Panc1 (cell line): ENCODE data around the gene FOXG1. TPM values are rescaled to one million over a fixed set of nuclear protein-coding genes. Genes with fewer than 3 reads are reported as not detected.

Experiments used
- ATAC-seq: fragments of 200-7000 bp; cut with Tn5 transposase; 2 replicates; pipeline ENCODE4 v1.9.1; 2020; ENCODE audit warnings: mild to moderate bottlenecking, moderate library complexity
- BruUV-seq: library from RNA; stranded (reverse); fragments of 400-500 nt; replicated peaks from 2 replicates; lab custom pipeline; 2021; lab: Mats Ljungman, UMichigan
- CTCF ChIA-PET: fragments of 300-600 bp; sonication (Branson Sonifier 250); formaldehyde crosslinking; loops from one replicate; lab custom pipeline; 2022; ENCODE audit warnings: antibody characterized with exemption; lab: Charles Lee
- POLR2A ChIA-PET: fragments of 300-600 bp; sonication (Branson Sonifier 250); formaldehyde crosslinking; loops from one replicate; lab custom pipeline; 2022; ENCODE audit warnings: antibody characterized with exemption; lab: Charles Lee
- DNase-seq: peaks from one replicate; pipeline ENCODE4 v3.0.0-alpha.2; 2010; ENCODE audit warnings: low read depth, low spot score
- H3K27ac ChIP-seq: 2 replicates; pipeline ENCODE4 v1.5.1; 2011; ENCODE audit warnings: mild to moderate bottlenecking, low read length, inconsistent platforms
- H3K27me3 ChIP-seq: fragments of 200-500 bp; sonication (Bioruptor generic); 2 replicates; pipeline ENCODE4 v1.6.0; 2014; ENCODE audit warnings: low read length, inconsistent platforms; ENCODE audit not compliant: control insufficient read depth, insufficient read depth
- H3K36me3 ChIP-seq: fragments of 200-500 bp; sonication (Bioruptor generic); 2 replicates; pipeline ENCODE4 v1.5.1; 2014; ENCODE audit warnings: inconsistent platforms, mild to moderate bottlenecking, low read length, moderate library complexity; ENCODE audit not compliant: control insufficient read depth, insufficient read depth
- H3K4me1 ChIP-seq: 2 replicates; pipeline ENCODE4 v1.5.1; 2011; ENCODE audit warnings: inconsistent platforms, mild to moderate bottlenecking, low read length, moderate library complexity; ENCODE audit not compliant: control insufficient read depth, insufficient read depth
- H3K4me3 ChIP-seq, 2 experiments: 2 replicates each; pipeline ENCODE4 v1.5.1; 2011 to 2012; ENCODE audit warnings: low read depth in 2 of 2, low read length in 2 of 2, mild to moderate bottlenecking in 2 of 2, inconsistent platforms in 1 of 2, moderate library complexity in 1 of 2
- H3K9me3 ChIP-seq: fragments of 200-500 bp; sonication (Bioruptor generic); 2 replicates; pipeline ENCODE4 v1.5.1; 2014; ENCODE audit warnings: low read depth, mild to moderate bottlenecking, inconsistent platforms, low read length, moderate library complexity; ENCODE audit not compliant: control insufficient read depth, insufficient read depth
- POLR2AphosphoS5 ChIP-seq: IDR thresholded peaks from 2 replicates; pipeline ENCODE4 v1.6.1; 2012; ENCODE audit warnings: mild to moderate bottlenecking, low read depth, low read length, moderate library complexity
- SIN3A ChIP-seq: IDR thresholded peaks from 2 replicates; pipeline ENCODE4 v1.6.1; 2012; ENCODE audit warnings: low read depth, mild to moderate bottlenecking, low read length, moderate library complexity, borderline replicate concordance; ENCODE audit not compliant: insufficient read depth
- TCF7L2 ChIP-seq: IDR thresholded peaks from 2 replicates; pipeline ENCODE4 v1.6.1; 2011; ENCODE audit warnings: mild to moderate bottlenecking, low read depth, low read length, inconsistent platforms
- in situ Hi-C: cut with HindIII; loops from 2 replicates; pipeline ENCODE4 v1.10.0; 2016; ENCODE audit warnings: low sequenced_read_pairs, low pct_unique_long_range_greater_than_20kb
- intact Hi-C: fragments of 100-400 bp; cut with micrococcal nuclease; formaldehyde crosslinking; loops from one replicate; pipeline ENCODE4 v1.10.0; 2022; ENCODE audit not compliant: unreplicated experiment
- total RNA-seq: library from RNA; stranded (reverse); gene quantifications from one replicate; pipeline ENCODE4 v1.2.1, GENCODE V29; 2021; ENCODE audit not compliant: unreplicated experiment
- TF ChIP-seq, protein P1 (sequence below), 2 experiments: IDR thresholded peaks; 2 replicates each; pipeline ENCODE4 v1.6.1; 2011 to 2012; ENCODE audit warnings: low read depth in 2 of 2, control low read depth in 1 of 2, low read length in 1 of 2, mild to moderate bottlenecking in 1 of 2, moderate library complexity in 1 of 2; ENCODE audit not compliant: insufficient read depth in 1 of 2
- TF ChIP-seq, protein P2 (sequence below): fragments of 450-650 bp; IDR thresholded peaks from 2 replicates; pipeline ENCODE4 v1.5.1; 2017; ENCODE audit warnings: mild to moderate bottlenecking

FOXG1 gene
- total RNA-seq, 1 experiment from 2014 or later: not detected

DNA sequence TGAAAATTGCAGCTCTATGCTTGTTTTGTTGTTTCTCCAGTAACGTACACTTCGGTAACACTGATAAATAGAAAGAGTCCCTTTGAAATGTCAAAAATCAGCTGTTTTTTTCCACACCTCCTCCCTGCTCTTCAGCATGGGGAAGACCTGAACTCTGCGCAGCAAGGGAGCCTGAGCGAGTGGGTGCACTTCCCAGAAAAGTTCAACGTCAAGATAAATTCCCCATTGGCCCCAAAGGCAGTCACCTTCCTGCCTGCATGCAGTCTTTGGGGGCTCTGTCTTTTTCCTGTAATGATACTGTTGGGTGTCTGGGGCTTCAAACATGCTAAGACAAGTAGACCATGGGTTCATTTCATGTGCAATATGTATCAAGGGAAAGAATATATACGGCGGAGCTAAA lies 8.8 kb upstream of the FOXG1 start:
- intact Hi-C loops (loop anchor here (5.0 kb wide), 2 partner anchors 465 to 1455 kb away; no protein-coding TSS in a partner anchor), in situ Hi-C loops (loop anchor here (25.0 kb wide), 1 partner anchor 780 kb away; no protein-coding TSS in a partner anchor)
- H3K36me3 ChIP-seq: no peaks in the 10 kb centered on the region
- ATAC-seq (no peak), DNase-seq (no peak)
- no TSS peak for BruUV-seq
- ChIA-PET CTCF (interaction anchor here (0.9 kb wide), 1 partner anchor 463 kb away, joined by 3 read pairs; no protein-coding TSS in a partner anchor), POLR2A (no interaction called here)
- peaks cover 5% of the 10 kb centered on the region for H3K27me3 ChIP-seq
- H3K9me3 ChIP-seq: no peaks in the 10 kb centered on the region
- no peak overlapping the region for H3K4me3 ChIP-seq
- no peak for TF ChIP-seq TCF7L2
- TF ChIP-seq POLR2AphosphoS5: no peak
- TF ChIP-seq, protein P1, sequence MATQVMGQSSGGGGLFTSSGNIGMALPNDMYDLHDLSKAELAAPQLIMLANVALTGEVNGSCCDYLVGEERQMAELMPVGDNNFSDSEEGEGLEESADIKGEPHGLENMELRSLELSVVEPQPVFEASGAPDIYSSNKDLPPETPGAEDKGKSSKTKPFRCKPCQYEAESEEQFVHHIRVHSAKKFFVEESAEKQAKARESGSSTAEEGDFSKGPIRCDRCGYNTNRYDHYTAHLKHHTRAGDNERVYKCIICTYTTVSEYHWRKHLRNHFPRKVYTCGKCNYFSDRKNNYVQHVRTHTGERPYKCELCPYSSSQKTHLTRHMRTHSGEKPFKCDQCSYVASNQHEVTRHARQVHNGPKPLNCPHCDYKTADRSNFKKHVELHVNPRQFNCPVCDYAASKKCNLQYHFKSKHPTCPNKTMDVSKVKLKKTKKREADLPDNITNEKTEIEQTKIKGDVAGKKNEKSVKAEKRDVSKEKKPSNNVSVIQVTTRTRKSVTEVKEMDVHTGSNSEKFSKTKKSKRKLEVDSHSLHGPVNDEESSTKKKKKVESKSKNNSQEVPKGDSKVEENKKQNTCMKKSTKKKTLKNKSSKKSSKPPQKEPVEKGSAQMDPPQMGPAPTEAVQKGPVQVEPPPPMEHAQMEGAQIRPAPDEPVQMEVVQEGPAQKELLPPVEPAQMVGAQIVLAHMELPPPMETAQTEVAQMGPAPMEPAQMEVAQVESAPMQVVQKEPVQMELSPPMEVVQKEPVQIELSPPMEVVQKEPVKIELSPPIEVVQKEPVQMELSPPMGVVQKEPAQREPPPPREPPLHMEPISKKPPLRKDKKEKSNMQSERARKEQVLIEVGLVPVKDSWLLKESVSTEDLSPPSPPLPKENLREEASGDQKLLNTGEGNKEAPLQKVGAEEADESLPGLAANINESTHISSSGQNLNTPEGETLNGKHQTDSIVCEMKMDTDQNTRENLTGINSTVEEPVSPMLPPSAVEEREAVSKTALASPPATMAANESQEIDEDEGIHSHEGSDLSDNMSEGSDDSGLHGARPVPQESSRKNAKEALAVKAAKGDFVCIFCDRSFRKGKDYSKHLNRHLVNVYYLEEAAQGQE (IDR thresholded peaks at IDR 0.05; ENCODE audit: insufficient read depth in 1 of 2, low read depth in 2 of 2, low read length in 1 of 2): no peak
- TF ChIP-seq SIN3A: no peak
- TF ChIP-seq, protein P2, sequence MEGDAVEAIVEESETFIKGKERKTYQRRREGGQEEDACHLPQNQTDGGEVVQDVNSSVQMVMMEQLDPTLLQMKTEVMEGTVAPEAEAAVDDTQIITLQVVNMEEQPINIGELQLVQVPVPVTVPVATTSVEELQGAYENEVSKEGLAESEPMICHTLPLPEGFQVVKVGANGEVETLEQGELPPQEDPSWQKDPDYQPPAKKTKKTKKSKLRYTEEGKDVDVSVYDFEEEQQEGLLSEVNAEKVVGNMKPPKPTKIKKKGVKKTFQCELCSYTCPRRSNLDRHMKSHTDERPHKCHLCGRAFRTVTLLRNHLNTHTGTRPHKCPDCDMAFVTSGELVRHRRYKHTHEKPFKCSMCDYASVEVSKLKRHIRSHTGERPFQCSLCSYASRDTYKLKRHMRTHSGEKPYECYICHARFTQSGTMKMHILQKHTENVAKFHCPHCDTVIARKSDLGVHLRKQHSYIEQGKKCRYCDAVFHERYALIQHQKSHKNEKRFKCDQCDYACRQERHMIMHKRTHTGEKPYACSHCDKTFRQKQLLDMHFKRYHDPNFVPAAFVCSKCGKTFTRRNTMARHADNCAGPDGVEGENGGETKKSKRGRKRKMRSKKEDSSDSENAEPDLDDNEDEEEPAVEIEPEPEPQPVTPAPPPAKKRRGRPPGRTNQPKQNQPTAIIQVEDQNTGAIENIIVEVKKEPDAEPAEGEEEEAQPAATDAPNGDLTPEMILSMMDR: no peak
- no peak overlapping the region for H3K27ac ChIP-seq
- no peaks in the 10 kb centered on the region for H3K4me1 ChIP-seq

DNA sequence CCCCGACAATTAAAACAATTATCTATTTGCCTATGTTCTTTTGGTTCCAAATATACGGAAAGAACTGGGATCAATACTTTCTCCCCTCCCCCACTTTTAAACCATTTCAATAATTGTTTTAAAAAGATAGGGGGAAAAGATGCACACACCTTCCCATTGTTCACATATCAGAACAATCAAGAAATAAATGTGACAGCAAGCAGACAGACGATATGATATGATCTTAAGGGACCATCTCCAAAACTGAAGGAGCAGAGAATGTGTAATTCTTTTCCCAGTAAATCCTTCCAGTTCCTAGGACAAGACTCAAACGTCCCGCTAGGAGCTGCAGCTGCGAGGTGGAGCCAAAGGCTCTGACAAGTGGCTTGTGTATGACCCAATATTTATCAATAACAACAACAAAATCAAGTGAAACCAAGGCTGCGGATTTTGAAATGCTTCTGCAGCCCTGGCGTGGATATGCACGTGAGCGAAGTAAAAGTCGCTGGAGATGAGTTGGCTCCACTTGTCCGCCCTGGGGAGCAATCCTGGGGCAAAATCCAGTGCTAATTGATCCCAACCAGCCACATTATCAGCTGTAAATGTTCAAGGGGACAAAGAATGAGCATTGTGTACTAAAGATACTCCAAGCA lies 8.2 kb upstream of the FOXG1 start:
- POLR2A ChIA-PET: no interaction called here
- H3K27ac ChIP-seq: no peak overlapping the region
- H3K9me3 ChIP-seq: no peaks in the 10 kb centered on the region
- intact Hi-C loops: loop anchor here (5.0 kb wide), 2 partner anchors 464 to 1454 kb away; no protein-coding TSS in a partner anchor
- no peak for TF ChIP-seq SIN3A
- TF ChIP-seq, protein P1 (IDR thresholded peaks at IDR 0.05; ENCODE audit: insufficient read depth in 1 of 2, low read depth in 2 of 2, low read length in 1 of 2): no peak
- no peak for TF ChIP-seq TCF7L2
- no peak for TF ChIP-seq POLR2AphosphoS5
- TF ChIP-seq, protein P2: no peak
- DNase-seq (no peak), ATAC-seq (no peak)
- CTCF ChIA-PET: no interaction called here
- peaks cover 5% of the 10 kb centered on the region for H3K27me3 ChIP-seq
- H3K4me3 ChIP-seq: no peak overlapping the region
- in situ Hi-C loops: loop anchor here (25.0 kb wide), 1 partner anchor 779 kb away; no protein-coding TSS in a partner anchor
- no peaks in the 10 kb centered on the region for H3K4me1 ChIP-seq
- BruUV-seq: no TSS peak
- no peaks in the 10 kb centered on the region for H3K36me3 ChIP-seq
